WTC11 (cell line): Measurements from ENCODE around the gene SH2B3. TPM values are rescaled to one million over a fixed set of nuclear protein-coding genes. Genes with fewer than 3 reads are reported as not detected.

Experiments
- ATAC-seq: fragments of 200-7000 bp; cut with Tn5 transposase; 2 replicates; pipeline ENCODE4 v1.10.0; 2021; ENCODE audit warnings: mild to moderate bottlenecking, moderate library complexity
- CTCF ChIA-PET: fragments of 300-600 bp; sonication (Branson Sonifier 250); formaldehyde crosslinking; loops from one replicate; lab custom pipeline; 2021; ENCODE audit warnings: antibody characterized with exemption; lab: Charles Lee
- POLR2A ChIA-PET: fragments of 350-600 bp; sonication (Branson Sonifier 250); formaldehyde crosslinking; loops from one replicate; lab custom pipeline; 2021; ENCODE audit warnings: antibody characterized with exemption; lab: Charles Lee
- DNase-seq: peaks from one replicate; pipeline ENCODE4 v3.0.0; 2021; ENCODE audit warnings: low spot score
- H3K27ac Mint-ChIP-seq: 2 replicates; pipeline ENCODE4 v1.8.0; 2021; ENCODE audit warnings: mixed read lengths
- H3K27me3 Mint-ChIP-seq: 2 replicates; pipeline ENCODE4 v1.8.0; 2021; ENCODE audit warnings: low read depth, mild to moderate bottlenecking, moderate library complexity, mixed read lengths
- H3K36me3 Mint-ChIP-seq: 2 replicates; pipeline ENCODE4 v1.8.0; 2021; ENCODE audit warnings: mixed read lengths
- H3K4me1 Mint-ChIP-seq: 2 replicates; pipeline ENCODE4 v1.8.0; 2022; ENCODE audit warnings: mixed read lengths
- H3K4me3 Mint-ChIP-seq: 2 replicates; pipeline ENCODE4 v1.8.0; 2021; ENCODE audit warnings: mild to moderate bottlenecking, moderate library complexity, mixed read lengths
- H3K9me3 Mint-ChIP-seq: 2 replicates; pipeline ENCODE4 v1.8.0; 2021; ENCODE audit warnings: mixed read lengths
- EMX1 ChIP-seq: fragments of 250-450 bp; sonication (Bioruptor Pico); IDR thresholded peaks from 2 replicates; pipeline ENCODE4 v1.8.0; 2021; ENCODE audit warnings: mild to moderate bottlenecking
- ESRRA ChIP-seq: sonication (generic); formaldehyde crosslinking; IDR thresholded peaks from 2 replicates; pipeline ENCODE4 v1.8.1; 2022; ENCODE audit warnings: mild to moderate bottlenecking, missing genetic modification reagents, borderline replicate concordance
- FOXK1 ChIP-seq: sonication (generic); formaldehyde crosslinking; IDR thresholded peaks from 2 replicates; pipeline ENCODE4 v1.8.0; 2022; ENCODE audit warnings: mild to moderate bottlenecking, moderate library complexity, missing genetic modification reagents
- OVOL2 ChIP-seq: fragments of 250-450 bp; sonication (Bioruptor Pico); IDR thresholded peaks from 2 replicates; pipeline ENCODE4 v1.9.0; 2021; ENCODE audit warnings: mild to moderate bottlenecking, borderline replicate concordance
- RELA ChIP-seq: sonication (generic); formaldehyde crosslinking; IDR thresholded peaks from 2 replicates; pipeline ENCODE4 v1.8.1; 2022; ENCODE audit warnings: missing genetic modification reagents, mild to moderate bottlenecking, borderline replicate concordance
- RORB ChIP-seq: fragments of 250-450 bp; sonication (Bioruptor Pico); IDR thresholded peaks from 2 replicates; pipeline ENCODE4 v1.9.0; 2021; ENCODE audit warnings: mild to moderate bottlenecking
- SMAD3 ChIP-seq: sonication (generic); formaldehyde crosslinking; IDR thresholded peaks from 2 replicates; pipeline ENCODE4 v1.8.0; 2022; ENCODE audit warnings: missing genetic modification reagents, mild to moderate bottlenecking, borderline replicate concordance
- TCF7 ChIP-seq: sonication (generic); formaldehyde crosslinking; IDR thresholded peaks from 2 replicates; pipeline ENCODE4 v1.8.0; 2022; ENCODE audit warnings: mild to moderate bottlenecking, low read depth, missing genetic modification reagents, moderate library complexity
- TP53 ChIP-seq: sonication (generic); formaldehyde crosslinking; IDR thresholded peaks from 2 replicates; pipeline ENCODE4 v1.8.1; 2023; ENCODE audit warnings: mild to moderate bottlenecking, missing genetic modification reagents
- ZBTB21 ChIP-seq: sonication (generic); formaldehyde crosslinking; IDR thresholded peaks from 2 replicates; pipeline ENCODE4 v1.8.1; 2023; ENCODE audit warnings: mild to moderate bottlenecking, missing genetic modification reagents, borderline replicate concordance
- ZNF671 ChIP-seq: fragments of 250-450 bp; sonication (Bioruptor Pico); IDR thresholded peaks from 2 replicates; pipeline ENCODE4 v1.8.0; 2021; ENCODE audit warnings: mild to moderate bottlenecking
- total RNA-seq: library from RNA; stranded (reverse); gene quantifications from 3 replicates; pipeline ENCODE4 v1.2.3, GENCODE V29; 2021
- TF ChIP-seq, protein P1 (sequence below): fragments of 250-450 bp; sonication (Bioruptor Pico); conservative IDR thresholded peaks from 2 replicates; pipeline ENCODE4 v1.9.0; 2021; ENCODE audit warnings: mild to moderate bottlenecking
- TF ChIP-seq, protein P2 (sequence below): sonication (generic); formaldehyde crosslinking; IDR thresholded peaks from 2 replicates; pipeline ENCODE4 v1.8.1; 2022; ENCODE audit warnings: mild to moderate bottlenecking, missing genetic modification reagents, moderate library complexity, borderline replicate concordance
- TF ChIP-seq, protein P3 (sequence below): sonication (generic); formaldehyde crosslinking; IDR thresholded peaks from 2 replicates; pipeline ENCODE4 v1.8.0; 2023; ENCODE audit warnings: missing genetic modification reagents
- TF ChIP-seq, protein P4 (sequence below): sonication (generic); formaldehyde crosslinking; IDR thresholded peaks from 2 replicates; pipeline ENCODE4 v1.8.1; 2022; ENCODE audit warnings: low read depth, mild to moderate bottlenecking, moderate library complexity, missing genetic modification reagents, borderline replicate concordance
- TF ChIP-seq, protein P5 (sequence below): sonication (generic); formaldehyde crosslinking; conservative IDR thresholded peaks from 2 replicates; pipeline ENCODE4 v1.8.1; 2022; ENCODE audit warnings: mild to moderate bottlenecking, missing genetic modification reagents
- TF ChIP-seq, protein P6 (sequence below): sonication (generic); formaldehyde crosslinking; IDR thresholded peaks from 2 replicates; pipeline ENCODE4 v1.8.1; 2023; ENCODE audit warnings: mild to moderate bottlenecking, missing genetic modification reagents, borderline replicate concordance
- TF ChIP-seq, protein P7 (sequence below): fragments of 250-450 bp; sonication (Bioruptor Pico); IDR thresholded peaks from 2 replicates; pipeline ENCODE4 v1.8.0; 2021; ENCODE audit warnings: mild to moderate bottlenecking

The SH2B3 gene
- total RNA-seq, 1 experiment from 2014 or later: 31.8 TPM

DNA sequence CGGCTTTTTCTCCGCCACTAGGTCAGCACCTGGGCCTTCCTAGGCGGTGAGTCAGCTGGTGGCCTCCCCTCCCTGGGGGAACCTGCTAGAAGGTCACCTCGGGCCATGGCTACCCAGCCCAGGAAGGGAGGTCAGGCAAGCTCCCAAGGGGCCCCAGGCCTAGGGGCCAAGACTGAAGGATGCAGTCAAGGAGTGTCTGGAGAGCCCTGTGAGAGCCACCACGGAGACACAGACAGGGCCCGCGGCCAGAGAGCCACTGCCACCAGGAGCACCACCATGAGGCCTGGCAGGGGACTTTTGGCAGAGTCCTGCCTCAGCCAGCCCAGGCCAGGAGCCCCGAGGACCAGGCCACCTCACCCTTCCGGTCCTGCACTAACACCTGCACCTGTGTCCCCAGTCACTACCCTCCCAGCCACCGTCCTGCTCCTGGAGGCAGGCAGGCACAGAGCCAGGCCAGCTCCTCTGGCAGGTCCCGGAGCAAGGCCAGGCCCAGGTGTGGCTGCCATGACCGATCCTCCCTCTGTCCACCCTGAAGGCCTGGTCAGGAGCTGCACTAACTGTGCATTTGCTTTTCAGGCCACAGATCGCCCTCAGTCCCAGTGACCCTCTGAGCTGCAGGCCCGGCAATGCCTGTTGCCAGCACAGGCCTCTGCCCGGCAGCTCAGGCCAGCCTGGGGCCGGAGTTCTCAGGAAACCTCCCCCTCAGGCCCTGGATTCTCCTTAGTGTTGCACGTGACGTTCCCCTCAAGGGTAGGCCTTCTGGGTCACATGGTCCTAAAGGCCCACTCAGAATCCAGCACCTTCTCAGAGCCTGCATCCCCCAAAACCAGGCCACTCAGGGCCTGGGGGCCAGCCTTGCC, 43.8 kb upstream of the SH2B3 start:
- ChIA-PET POLR2A (no interaction called here), CTCF (interaction anchor here (0.5 to 3.9 kb wide), 2 partner anchors 35 to 311 kb away, joined by 4 to 14 read pairs; no protein-coding TSS in a partner anchor)
- Mint-ChIP-seq H3K27me3 (no peaks in the 10 kb centered on the region), H3K4me3 (no peak overlapping the region), H3K36me3 (no peaks in the 10 kb centered on the region)
- DNase-seq (no peak), ATAC-seq (no peak; the same call in 1 of the 2 replicates)
- TF ChIP-seq ZNF671 (CRISPR knock-in tag): no peak
- TF ChIP-seq, protein P1, sequence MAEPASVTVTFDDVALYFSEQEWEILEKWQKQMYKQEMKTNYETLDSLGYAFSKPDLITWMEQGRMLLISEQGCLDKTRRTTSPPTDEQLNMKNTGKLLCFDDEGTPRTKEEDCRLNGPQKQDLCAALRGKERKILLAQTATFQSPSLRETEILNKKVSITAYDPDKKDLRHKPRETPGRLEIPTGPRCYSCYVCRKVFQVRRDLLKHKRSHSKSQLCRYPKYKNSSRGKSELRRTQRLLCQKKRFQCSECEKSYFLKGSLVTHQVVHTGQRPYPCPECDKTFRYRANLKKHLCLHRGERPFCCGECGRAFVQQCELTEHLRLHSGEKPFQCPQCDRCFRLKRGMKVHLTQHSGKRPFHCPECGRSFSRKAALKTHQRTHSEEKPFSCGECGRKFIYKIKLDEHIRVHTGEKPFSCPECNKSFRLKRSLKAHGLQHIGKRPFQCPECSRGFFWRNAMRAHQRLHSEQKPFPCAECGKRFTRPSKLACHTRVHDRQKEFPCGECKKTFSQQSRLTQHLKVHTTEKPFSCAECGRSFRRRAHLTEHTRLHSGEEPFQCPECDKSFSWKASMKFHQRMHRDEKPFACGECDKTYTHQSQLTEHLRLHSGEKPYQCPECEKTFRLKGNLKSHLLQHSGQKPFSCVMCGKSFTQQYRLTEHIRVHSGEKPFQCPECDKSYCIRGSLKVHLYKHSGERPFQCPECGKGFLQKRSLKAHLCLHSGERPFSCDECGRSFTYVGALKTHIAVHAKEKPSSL (CRISPR knock-in tag): no peak
- TF ChIP-seq TCF7 (CRISPR knock-in tag): no peak
- TF ChIP-seq ZBTB21: no peak
- TF ChIP-seq, protein P2, sequence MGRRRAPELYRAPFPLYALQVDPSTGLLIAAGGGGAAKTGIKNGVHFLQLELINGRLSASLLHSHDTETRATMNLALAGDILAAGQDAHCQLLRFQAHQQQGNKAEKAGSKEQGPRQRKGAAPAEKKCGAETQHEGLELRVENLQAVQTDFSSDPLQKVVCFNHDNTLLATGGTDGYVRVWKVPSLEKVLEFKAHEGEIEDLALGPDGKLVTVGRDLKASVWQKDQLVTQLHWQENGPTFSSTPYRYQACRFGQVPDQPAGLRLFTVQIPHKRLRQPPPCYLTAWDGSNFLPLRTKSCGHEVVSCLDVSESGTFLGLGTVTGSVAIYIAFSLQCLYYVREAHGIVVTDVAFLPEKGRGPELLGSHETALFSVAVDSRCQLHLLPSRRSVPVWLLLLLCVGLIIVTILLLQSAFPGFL (CRISPR knock-in tag): no peak
- TF ChIP-seq EMX1 (CRISPR knock-in tag): no peak
- TF ChIP-seq OVOL2 (CRISPR knock-in tag): no peak
- TF ChIP-seq, all 79 proteins: peak for 0
- Mint-ChIP-seq H3K9me3 (no peaks in the 10 kb centered on the region), H3K27ac (no peak overlapping the region), H3K4me1 (no peaks in the 10 kb centered on the region)

DNA sequence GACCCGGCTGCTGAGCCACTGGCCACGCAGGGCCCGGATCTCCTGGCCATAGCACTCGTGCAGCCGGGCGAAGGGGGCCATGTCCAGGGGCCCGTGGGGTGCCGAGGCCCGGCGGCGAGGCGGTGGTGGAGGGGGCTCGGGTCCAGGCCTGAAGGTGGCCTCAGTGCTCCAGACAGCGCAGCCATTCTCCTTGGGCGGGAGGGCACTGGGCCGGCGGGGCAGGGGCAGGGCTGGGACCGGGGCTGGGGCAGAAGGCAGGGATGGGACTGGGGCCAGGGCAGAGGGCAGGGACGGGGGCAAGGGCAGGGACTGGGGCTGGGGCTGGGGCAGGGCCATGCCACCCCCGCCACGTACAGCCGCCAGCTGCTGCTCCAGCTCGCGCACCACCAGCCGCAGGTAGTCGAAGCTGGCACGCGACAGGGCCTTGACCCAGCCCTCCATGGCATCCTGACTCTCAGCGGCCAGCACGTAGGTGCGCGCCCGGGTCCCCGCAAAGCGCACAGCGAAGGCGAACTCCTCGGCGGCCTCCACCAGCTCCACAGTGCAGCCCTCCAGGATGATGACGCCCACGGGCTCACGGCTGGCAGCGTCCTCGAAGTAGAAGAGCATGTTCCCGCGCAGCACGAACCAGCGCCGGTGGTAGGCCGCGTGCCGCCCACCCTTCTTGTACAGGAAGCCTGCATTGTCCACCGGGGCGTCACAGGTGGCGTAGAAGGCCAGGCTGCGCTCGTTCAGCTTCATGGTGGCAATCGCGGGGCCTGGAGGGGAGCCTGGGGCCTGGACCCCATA, 42.8 kb upstream of the SH2B3 start:
- Mint-ChIP-seq H3K4me1 (peaks cover 3% of the 10 kb centered on the region), H3K4me3 (no peak overlapping the region), H3K27me3 (peaks cover 4% of the 10 kb centered on the region), H3K9me3 (no peaks in the 10 kb centered on the region), H3K27ac (no peak overlapping the region), H3K36me3 (no peaks in the 10 kb centered on the region)
- POLR2A ChIA-PET: no interaction called here
- CTCF ChIA-PET: interaction anchor here (3.9 kb wide), 1 partner anchor 34 kb away, joined by 14 read pairs; no protein-coding TSS in a partner anchor
- DNase-seq (no peak), ATAC-seq (no peak)
- TF ChIP-seq FOXK1 (CRISPR knock-in tag) (no peak), SMAD3 (CRISPR knock-in tag) (no peak), RORB (CRISPR knock-in tag) (no peak), ZBTB21 (no peak), ESRRA (CRISPR knock-in tag) (no peak), RELA (CRISPR knock-in tag) (no peak), TP53 (CRISPR knock-in tag) (no peak)
- TF ChIP-seq, protein P3, sequence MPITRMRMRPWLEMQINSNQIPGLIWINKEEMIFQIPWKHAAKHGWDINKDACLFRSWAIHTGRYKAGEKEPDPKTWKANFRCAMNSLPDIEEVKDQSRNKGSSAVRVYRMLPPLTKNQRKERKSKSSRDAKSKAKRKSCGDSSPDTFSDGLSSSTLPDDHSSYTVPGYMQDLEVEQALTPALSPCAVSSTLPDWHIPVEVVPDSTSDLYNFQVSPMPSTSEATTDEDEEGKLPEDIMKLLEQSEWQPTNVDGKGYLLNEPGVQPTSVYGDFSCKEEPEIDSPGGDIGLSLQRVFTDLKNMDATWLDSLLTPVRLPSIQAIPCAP (CRISPR knock-in tag): no peak
- TF ChIP-seq, protein P4, sequence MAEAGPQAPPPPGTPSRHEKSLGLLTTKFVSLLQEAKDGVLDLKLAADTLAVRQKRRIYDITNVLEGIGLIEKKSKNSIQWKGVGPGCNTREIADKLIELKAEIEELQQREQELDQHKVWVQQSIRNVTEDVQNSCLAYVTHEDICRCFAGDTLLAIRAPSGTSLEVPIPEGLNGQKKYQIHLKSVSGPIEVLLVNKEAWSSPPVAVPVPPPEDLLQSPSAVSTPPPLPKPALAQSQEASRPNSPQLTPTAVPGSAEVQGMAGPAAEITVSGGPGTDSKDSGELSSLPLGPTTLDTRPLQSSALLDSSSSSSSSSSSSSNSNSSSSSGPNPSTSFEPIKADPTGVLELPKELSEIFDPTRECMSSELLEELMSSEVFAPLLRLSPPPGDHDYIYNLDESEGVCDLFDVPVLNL (CRISPR knock-in tag): no peak
- TF ChIP-seq, protein P5, sequence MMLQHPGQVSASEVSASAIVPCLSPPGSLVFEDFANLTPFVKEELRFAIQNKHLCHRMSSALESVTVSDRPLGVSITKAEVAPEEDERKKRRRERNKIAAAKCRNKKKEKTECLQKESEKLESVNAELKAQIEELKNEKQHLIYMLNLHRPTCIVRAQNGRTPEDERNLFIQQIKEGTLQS (CRISPR knock-in tag): no peak
- TF ChIP-seq, protein P6, sequence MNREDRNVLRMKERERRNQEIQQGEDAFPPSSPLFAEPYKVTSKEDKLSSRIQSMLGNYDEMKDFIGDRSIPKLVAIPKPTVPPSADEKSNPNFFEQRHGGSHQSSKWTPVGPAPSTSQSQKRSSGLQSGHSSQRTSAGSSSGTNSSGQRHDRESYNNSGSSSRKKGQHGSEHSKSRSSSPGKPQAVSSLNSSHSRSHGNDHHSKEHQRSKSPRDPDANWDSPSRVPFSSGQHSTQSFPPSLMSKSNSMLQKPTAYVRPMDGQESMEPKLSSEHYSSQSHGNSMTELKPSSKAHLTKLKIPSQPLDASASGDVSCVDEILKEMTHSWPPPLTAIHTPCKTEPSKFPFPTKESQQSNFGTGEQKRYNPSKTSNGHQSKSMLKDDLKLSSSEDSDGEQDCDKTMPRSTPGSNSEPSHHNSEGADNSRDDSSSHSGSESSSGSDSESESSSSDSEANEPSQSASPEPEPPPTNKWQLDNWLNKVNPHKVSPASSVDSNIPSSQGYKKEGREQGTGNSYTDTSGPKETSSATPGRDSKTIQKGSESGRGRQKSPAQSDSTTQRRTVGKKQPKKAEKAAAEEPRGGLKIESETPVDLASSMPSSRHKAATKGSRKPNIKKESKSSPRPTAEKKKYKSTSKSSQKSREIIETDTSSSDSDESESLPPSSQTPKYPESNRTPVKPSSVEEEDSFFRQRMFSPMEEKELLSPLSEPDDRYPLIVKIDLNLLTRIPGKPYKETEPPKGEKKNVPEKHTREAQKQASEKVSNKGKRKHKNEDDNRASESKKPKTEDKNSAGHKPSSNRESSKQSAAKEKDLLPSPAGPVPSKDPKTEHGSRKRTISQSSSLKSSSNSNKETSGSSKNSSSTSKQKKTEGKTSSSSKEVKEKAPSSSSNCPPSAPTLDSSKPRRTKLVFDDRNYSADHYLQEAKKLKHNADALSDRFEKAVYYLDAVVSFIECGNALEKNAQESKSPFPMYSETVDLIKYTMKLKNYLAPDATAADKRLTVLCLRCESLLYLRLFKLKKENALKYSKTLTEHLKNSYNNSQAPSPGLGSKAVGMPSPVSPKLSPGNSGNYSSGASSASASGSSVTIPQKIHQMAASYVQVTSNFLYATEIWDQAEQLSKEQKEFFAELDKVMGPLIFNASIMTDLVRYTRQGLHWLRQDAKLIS (CRISPR knock-in tag): no peak
- TF ChIP-seq, protein P7, sequence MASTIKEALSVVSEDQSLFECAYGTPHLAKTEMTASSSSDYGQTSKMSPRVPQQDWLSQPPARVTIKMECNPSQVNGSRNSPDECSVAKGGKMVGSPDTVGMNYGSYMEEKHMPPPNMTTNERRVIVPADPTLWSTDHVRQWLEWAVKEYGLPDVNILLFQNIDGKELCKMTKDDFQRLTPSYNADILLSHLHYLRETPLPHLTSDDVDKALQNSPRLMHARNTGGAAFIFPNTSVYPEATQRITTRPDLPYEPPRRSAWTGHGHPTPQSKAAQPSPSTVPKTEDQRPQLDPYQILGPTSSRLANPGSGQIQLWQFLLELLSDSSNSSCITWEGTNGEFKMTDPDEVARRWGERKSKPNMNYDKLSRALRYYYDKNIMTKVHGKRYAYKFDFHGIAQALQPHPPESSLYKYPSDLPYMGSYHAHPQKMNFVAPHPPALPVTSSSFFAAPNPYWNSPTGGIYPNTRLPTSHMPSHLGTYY (CRISPR knock-in tag): no peak
